PC-9 (cell line): Measurements from ENCODE around the gene PRKRA. TPM values are rescaled to one million over a fixed set of nuclear protein-coding genes. Genes with fewer than 3 reads are reported as not detected.

Experiments
- BruUV-seq: library from RNA; stranded (reverse); fragments of 400-500 nt; replicated peaks from 2 replicates; lab custom pipeline; 2021; lab: Mats Ljungman, UMichigan
- CTCF ChIA-PET: fragments of 300-600 bp; sonication (Branson Sonifier 250); formaldehyde crosslinking; loops from one replicate; lab custom pipeline; 2022; ENCODE audit warnings: antibody characterized with exemption; lab: Charles Lee
- POLR2A ChIA-PET: fragments of 300-600 bp; sonication (Branson Sonifier 250); formaldehyde crosslinking; loops from one replicate; lab custom pipeline; 2022; ENCODE audit warnings: antibody characterized with exemption; ENCODE audit not compliant: unreplicated experiment; lab: Charles Lee
- DNase-seq, 2 experiments: peaks; one replicate each; pipeline versions ENCODE4 v3.0.0 to v3.0.0-alpha.2; 2015 to 2022; ENCODE audit warnings: mixed read lengths in 1 of 2
- H2AFZ ChIP-seq: fragments of 200-600 bp; sonication (generic); 2 replicates; pipeline ENCODE4 v1.8.1; 2017; ENCODE audit warnings: antibody characterized with exemption
- H3F3A ChIP-seq: fragments of 200-600 bp; sonication (generic); 2 replicates; pipeline ENCODE4 v1.8.1; 2017; ENCODE audit warnings: antibody characterized with exemption, mild to moderate bottlenecking, low read depth; ENCODE audit not compliant: insufficient read depth
- H3K27ac ChIP-seq: fragments of 200-600 bp; sonication (generic); 2 replicates; pipeline ENCODE4 v1.6.1; 2016; ENCODE audit warnings: mixed run types
- H3K27me3 ChIP-seq: fragments of 200-600 bp; sonication (generic); 2 replicates; pipeline ENCODE4 v1.6.1; 2016; ENCODE audit warnings: low read depth, mixed run types; ENCODE audit not compliant: insufficient read depth
- H3K36me3 ChIP-seq: fragments of 200-600 bp; sonication (generic); 2 replicates; pipeline ENCODE4 v1.6.1; 2016; ENCODE audit warnings: low read depth, mixed run types
- H3K4me1 ChIP-seq: fragments of 200-600 bp; sonication (generic); replicated peaks from 2 replicates; pipeline ENCODE4 v1.6.1; 2016; ENCODE audit warnings: mixed run types; ENCODE audit not compliant: insufficient read depth
- H3K4me2 ChIP-seq: fragments of 200-600 bp; sonication (generic); 2 replicates; pipeline ENCODE4 v1.6.1; 2017; ENCODE audit warnings: mixed run types
- H3K4me3 ChIP-seq: fragments of 200-600 bp; sonication (generic); 2 replicates; pipeline ENCODE4 v1.6.1; 2016; ENCODE audit warnings: mixed run types
- H3K79me2 ChIP-seq: fragments of 200-600 bp; sonication (generic); 2 replicates; pipeline ENCODE4 v1.6.1; 2017; ENCODE audit warnings: low read depth, mixed run types
- H3K9me2 ChIP-seq: fragments of 200-600 bp; sonication (generic); 2 replicates; pipeline ENCODE4 v1.8.1; 2017; ENCODE audit warnings: mild to moderate bottlenecking; ENCODE audit not compliant: insufficient read depth
- H3K9me3 ChIP-seq: fragments of 200-600 bp; sonication (generic); 2 replicates; pipeline ENCODE4 v1.8.1; 2016; ENCODE audit warnings: low read depth; ENCODE audit not compliant: insufficient read depth
- H4K20me1 ChIP-seq: fragments of 200-600 bp; sonication (generic); 2 replicates; pipeline ENCODE4 v1.8.1; 2017; ENCODE audit not compliant: insufficient read depth
- EZH2 ChIP-seq: fragments of 200-600 bp; sonication (generic); IDR thresholded peaks from 2 replicates; pipeline ENCODE4 v1.8.0; 2017; ENCODE audit warnings: antibody characterized with exemption, low read depth
- intact Hi-C: fragments of 100-400 bp; cut with micrococcal nuclease; formaldehyde crosslinking; loops from one replicate; pipeline ENCODE4 v1.10.0; 2022; ENCODE audit not compliant: unreplicated experiment
- total RNA-seq: library from RNA; stranded (reverse); gene quantifications from 2 replicates; pipeline ENCODE4 v1.2.3, GENCODE V29; 2021
- TF ChIP-seq, protein P1 (sequence below): fragments of 200-600 bp; sonication (generic); conservative IDR thresholded peaks from 2 replicates; pipeline ENCODE4 v1.6.1; 2017; ENCODE audit warnings: mixed run types, antibody characterized with exemption, mild to moderate bottlenecking, moderate library complexity

The PRKRA gene
- total RNA-seq, 1 experiment from 2014 or later: 93.3 TPM

DNA sequence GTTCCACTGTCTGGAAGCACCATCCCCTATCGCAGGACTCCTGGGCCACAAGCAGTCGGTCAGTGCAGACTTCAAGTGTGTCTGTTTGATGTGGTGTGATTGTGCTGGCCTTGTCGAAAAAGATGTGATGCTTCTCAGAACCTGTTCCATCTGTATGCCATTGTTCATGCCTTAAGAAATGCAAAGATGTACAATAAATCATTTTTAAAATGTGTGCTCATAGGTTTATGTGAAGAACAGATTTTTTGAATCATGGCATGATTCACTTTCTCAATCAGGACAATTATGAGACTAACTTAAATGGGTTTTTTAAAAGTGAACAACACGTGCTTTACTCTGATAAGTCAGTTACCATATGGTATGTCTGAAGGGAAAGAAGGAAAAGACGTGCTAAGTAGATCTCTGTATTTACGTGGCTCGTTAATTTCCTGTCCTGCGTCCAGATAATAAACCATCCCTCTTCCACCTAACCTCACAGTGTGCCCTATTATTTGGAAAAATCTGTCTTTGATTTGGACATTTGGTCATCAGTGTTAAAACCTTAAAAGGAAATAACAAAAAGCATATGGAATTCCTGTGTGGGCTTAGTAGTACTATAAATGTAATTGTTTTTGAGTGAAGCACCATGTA is 54.9 kb downstream of the PRKRA start:
- no peaks in the 10 kb centered on the region for H3K9me3 ChIP-seq
- no peaks in the 10 kb centered on the region for H3K79me2 ChIP-seq
- BruUV-seq: no TSS peak
- H3K27me3 ChIP-seq: no peaks in the 10 kb centered on the region
- no peaks in the 10 kb centered on the region for H3K9me2 ChIP-seq
- POLR2A ChIA-PET: no interaction called here
- no peaks in the 10 kb centered on the region for H4K20me1 ChIP-seq
- no peak overlapping the region for H3K27ac ChIP-seq
- no peaks in the 10 kb centered on the region for H3F3A ChIP-seq
- H2AFZ ChIP-seq: no peak overlapping the region
- no peak for DNase-seq
- no peaks in the 10 kb centered on the region for H3K36me3 ChIP-seq
- TF ChIP-seq, protein P1, sequence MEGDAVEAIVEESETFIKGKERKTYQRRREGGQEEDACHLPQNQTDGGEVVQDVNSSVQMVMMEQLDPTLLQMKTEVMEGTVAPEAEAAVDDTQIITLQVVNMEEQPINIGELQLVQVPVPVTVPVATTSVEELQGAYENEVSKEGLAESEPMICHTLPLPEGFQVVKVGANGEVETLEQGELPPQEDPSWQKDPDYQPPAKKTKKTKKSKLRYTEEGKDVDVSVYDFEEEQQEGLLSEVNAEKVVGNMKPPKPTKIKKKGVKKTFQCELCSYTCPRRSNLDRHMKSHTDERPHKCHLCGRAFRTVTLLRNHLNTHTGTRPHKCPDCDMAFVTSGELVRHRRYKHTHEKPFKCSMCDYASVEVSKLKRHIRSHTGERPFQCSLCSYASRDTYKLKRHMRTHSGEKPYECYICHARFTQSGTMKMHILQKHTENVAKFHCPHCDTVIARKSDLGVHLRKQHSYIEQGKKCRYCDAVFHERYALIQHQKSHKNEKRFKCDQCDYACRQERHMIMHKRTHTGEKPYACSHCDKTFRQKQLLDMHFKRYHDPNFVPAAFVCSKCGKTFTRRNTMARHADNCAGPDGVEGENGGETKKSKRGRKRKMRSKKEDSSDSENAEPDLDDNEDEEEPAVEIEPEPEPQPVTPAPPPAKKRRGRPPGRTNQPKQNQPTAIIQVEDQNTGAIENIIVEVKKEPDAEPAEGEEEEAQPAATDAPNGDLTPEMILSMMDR: no peak
- TF ChIP-seq EZH2: no peak
- intact Hi-C loops: loop anchor here (2.0 to 5.0 kb wide), 2 partner anchors 19 to 204 kb away; partner anchors contain the start of gene OSBPL6
- no peaks in the 10 kb centered on the region for H3K4me1 ChIP-seq
- no peak overlapping the region for H3K4me2 ChIP-seq
- no peak overlapping the region for H3K4me3 ChIP-seq
- CTCF ChIA-PET: interaction anchor here (0.7 to 6.5 kb wide), 2 partner anchors 18 to 286 kb away, joined by 3 to 37 read pairs; no protein-coding TSS in a partner anchor

DNA sequence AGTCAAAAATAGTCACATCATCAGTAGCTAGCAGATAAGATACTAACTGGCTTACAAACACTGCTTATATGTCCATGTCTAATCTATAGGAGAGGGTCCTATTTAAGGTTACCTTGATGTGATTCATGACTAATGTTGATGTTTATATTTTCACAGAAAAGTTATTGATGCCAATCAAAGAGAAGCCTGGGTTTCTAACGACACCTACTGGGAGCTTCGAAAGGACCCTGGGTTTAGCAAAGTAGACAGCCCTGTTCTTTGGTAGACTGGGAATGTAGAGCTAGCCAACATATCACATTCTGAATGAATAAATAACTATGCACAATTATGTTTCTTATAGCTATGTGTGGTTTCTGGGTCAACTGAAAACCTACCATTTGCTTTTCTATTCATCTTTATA is 55.7 kb downstream of the PRKRA start:
- no peaks in the 10 kb centered on the region for H4K20me1 ChIP-seq
- H3K4me1 ChIP-seq: no peaks in the 10 kb centered on the region
- no peaks in the 10 kb centered on the region for H3K9me3 ChIP-seq
- H3K27me3 ChIP-seq: no peaks in the 10 kb centered on the region
- H3K4me2 ChIP-seq: no peak overlapping the region
- no peaks in the 10 kb centered on the region for H3K9me2 ChIP-seq
- H3F3A ChIP-seq: no peaks in the 10 kb centered on the region
- H2AFZ ChIP-seq: no peak overlapping the region
- intact Hi-C loops: loop anchor here (5.0 kb wide), 1 partner anchor 203 kb away; the partner anchor contains the start of gene OSBPL6
- H3K36me3 ChIP-seq: no peaks in the 10 kb centered on the region
- DNase-seq: no peak
- ChIA-PET CTCF (interaction anchor here (0.7 to 6.5 kb wide), 3 partner anchors 13 to 285 kb away, joined by 3 to 37 read pairs (median 14); no protein-coding TSS in a partner anchor), POLR2A (no interaction called here)
- H3K79me2 ChIP-seq: no peaks in the 10 kb centered on the region
- TF ChIP-seq, protein P1: no peak; the same call in 1 of the 2 replicates
- no peak for TF ChIP-seq EZH2
- no peak overlapping the region for H3K27ac ChIP-seq
- BruUV-seq: no TSS peak
- no peak overlapping the region for H3K4me3 ChIP-seq

DNA sequence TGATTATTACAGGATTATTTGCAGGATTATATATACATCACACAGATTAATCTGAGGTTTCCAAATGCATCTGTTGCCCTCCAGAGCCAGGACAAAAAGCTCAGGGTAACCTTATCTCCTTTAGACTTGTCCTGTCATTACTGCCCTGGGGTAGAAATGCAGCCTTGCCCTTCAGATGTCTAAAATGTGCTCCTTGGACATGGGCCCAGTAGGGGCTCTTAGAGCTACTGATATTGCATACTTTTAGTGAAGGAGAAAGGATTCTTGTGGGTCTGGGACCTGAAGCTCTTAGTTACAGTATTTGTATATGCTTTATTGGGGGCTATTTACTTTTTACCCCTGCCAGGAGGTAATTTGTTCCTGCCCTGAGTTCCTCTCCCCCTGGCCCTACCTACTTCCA is 56.1 kb downstream of the PRKRA start:
- no peaks in the 10 kb centered on the region for H3F3A ChIP-seq
- H2AFZ ChIP-seq: no peak overlapping the region
- no peak for DNase-seq
- CTCF ChIA-PET: interaction anchor here (0.7 to 6.5 kb wide), 2 partner anchors 12 to 19 kb away, joined by 14 to 37 read pairs; no protein-coding TSS in a partner anchor
- POLR2A ChIA-PET: no interaction called here
- H3K36me3 ChIP-seq: no peaks in the 10 kb centered on the region
- H4K20me1 ChIP-seq: no peaks in the 10 kb centered on the region
- no peaks in the 10 kb centered on the region for H3K4me1 ChIP-seq
- no TSS peak for BruUV-seq
- no peaks in the 10 kb centered on the region for H3K27me3 ChIP-seq
- H3K79me2 ChIP-seq: no peaks in the 10 kb centered on the region
- no peaks in the 10 kb centered on the region for H3K9me2 ChIP-seq
- H3K4me3 ChIP-seq: no peak overlapping the region
- intact Hi-C loops: loop anchor here (5.0 kb wide), 1 partner anchor 203 kb away; the partner anchor contains the start of gene OSBPL6
- TF ChIP-seq EZH2: no peak
- TF ChIP-seq, protein P1: no peak
- no peak overlapping the region for H3K27ac ChIP-seq
- H3K4me2 ChIP-seq: no peak overlapping the region
- H3K9me3 ChIP-seq: no peaks in the 10 kb centered on the region
